Sigmoid colon (tissue), 7 donors: ENCODE data around the gene GAB4. TPM values are rescaled to one million over a fixed set of nuclear protein-coding genes. Genes with fewer than 3 reads are reported as not detected.

Source experiments
- DNase-seq: peaks from one replicate; pipeline ENCODE4 v3.0.0-alpha.2; 2019
- H3K27ac ChIP-seq, 4 donors: fragments of 200-600 bp; sonication (generic); one replicate each; pipeline ENCODE4 v1.5.1; 2016 to 2019; ENCODE audit warnings: mild to moderate bottlenecking in 1 of 4
- H3K27me3 ChIP-seq, 3 donors: fragments of 200-600 bp; sonication (generic); one replicate each; pipeline ENCODE4 v1.5.1; 2019; ENCODE audit warnings: mild to moderate bottlenecking in 1 of 3
- H3K36me3 ChIP-seq, 4 donors: fragments of 200-600 bp; sonication (generic); one replicate each; pipeline ENCODE4 v1.5.1; 2016 to 2019
- H3K4me1 ChIP-seq, 4 donors: fragments of 200-600 bp; sonication (generic); one replicate each; pipeline ENCODE4 v1.5.1; 2017 to 2019
- H3K4me3 ChIP-seq, 4 donors: fragments of 200-600 bp; sonication (generic); one replicate each; pipeline ENCODE4 v1.5.1; 2017 to 2019; ENCODE audit warnings: mild to moderate bottlenecking in 2 of 4, moderate library complexity in 1 of 4
- H3K9me3 ChIP-seq, 4 donors: fragments of 200-600 bp in 3 of 4; sonication (generic) in 3 of 4; one replicate each; pipeline versions ENCODE4 v1.5.1 to v1.6.1; 2013 to 2019
- EP300 ChIP-seq, 4 donors: sonication (generic); formaldehyde crosslinking; IDR thresholded peaks; one replicate each; pipeline ENCODE4 v1.6.1; 2017; ENCODE audit warnings: antibody characterized with exemption in 4 of 4
- POLR2A ChIP-seq, 2 donors: fragments of 450-650 bp; IDR thresholded peaks; one replicate each; pipeline ENCODE4 v1.6.1; 2016; ENCODE audit warnings: antibody characterized with exemption in 2 of 2, mild to moderate bottlenecking in 2 of 2, moderate library complexity in 2 of 2
- POLR2AphosphoS5 ChIP-seq, 4 donors: sonication (generic); formaldehyde crosslinking; IDR thresholded peaks; one replicate each; pipeline ENCODE4 v1.6.1; 2017; ENCODE audit warnings: antibody characterized with exemption in 4 of 4
- WGBS, 2 donors: extraction: QIAGEN DNeasy Blood & Tissue Kit; methylation state at CpG; one replicate each; pipeline ENCODE4 v1.1.7; 2013; 5-methylcytosine and 5-hydroxymethylcytosine counted together
- intact Hi-C: fragments of 100-400 bp; cut with DNase I; formaldehyde crosslinking; loops from one replicate; pipeline ENCODE4 v1.15.1; 2023
- polyA plus RNA-seq, 3 donors: library from polyadenylated mRNA; stranded (reverse); fragments of 200-250 nt; gene quantifications; one replicate each; pipeline ENCODE4 v1.2.3, GENCODE V29; 2013
- total RNA-seq, 4 donors: library from RNA; depleted of rRNA; stranded (reverse); fragments of >200 nt; gene quantifications; one replicate each; pipeline ENCODE4 v1.1.0, GENCODE V29; 2016
- TF ChIP-seq, protein P1 (sequence below), 4 experiments: fragments of 450-650 bp in 3 of 4; fragments of 200-600 bp in 1 of 4; IDR thresholded peaks; one replicate each; pipeline ENCODE4 v1.5.1; 2016 to 2019; ENCODE audit warnings: antibody characterized with exemption in 4 of 4, mild to moderate bottlenecking in 3 of 4, moderate library complexity in 2 of 4
- donor health status: healthy with polysubstance abuse.
- donor health status: Bipolar disorder and iron deficiency.
- donor health status: healthy.

The GAB4 gene
- total and polyA plus RNA-seq, 7 donors = 0.04 to 3.2 TPM; not detected in 5

DNA sequence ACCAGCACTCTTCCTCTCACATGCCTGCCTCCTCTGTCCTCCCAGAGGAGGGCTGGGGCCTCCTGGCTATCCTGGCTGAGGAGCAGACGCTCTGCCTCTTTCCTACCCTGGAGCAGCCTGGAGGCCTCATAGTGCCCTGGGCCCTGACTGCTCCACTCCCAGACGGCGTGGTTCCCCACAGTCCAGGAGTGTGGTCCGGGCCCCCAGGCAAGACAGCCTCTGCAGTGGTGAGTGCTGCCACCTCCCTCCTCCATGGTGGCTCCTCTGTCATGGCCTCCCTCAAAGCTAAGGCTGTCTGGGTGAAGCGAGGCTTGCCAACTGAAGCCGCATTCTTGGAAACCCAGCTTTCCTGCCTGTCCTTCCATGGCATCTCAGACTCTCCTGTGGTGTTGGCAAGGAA, 19.8 kb downstream of the GAB4 start:
- 80 to 81% methylated on average over 6 of the region's 6 CpGs for WGBS, 2 donors
- no peak overlapping the region for H3K4me3 ChIP-seq
- no peaks in the 10 kb centered on the region for H3K36me3 ChIP-seq
- TF ChIP-seq, protein P1, sequence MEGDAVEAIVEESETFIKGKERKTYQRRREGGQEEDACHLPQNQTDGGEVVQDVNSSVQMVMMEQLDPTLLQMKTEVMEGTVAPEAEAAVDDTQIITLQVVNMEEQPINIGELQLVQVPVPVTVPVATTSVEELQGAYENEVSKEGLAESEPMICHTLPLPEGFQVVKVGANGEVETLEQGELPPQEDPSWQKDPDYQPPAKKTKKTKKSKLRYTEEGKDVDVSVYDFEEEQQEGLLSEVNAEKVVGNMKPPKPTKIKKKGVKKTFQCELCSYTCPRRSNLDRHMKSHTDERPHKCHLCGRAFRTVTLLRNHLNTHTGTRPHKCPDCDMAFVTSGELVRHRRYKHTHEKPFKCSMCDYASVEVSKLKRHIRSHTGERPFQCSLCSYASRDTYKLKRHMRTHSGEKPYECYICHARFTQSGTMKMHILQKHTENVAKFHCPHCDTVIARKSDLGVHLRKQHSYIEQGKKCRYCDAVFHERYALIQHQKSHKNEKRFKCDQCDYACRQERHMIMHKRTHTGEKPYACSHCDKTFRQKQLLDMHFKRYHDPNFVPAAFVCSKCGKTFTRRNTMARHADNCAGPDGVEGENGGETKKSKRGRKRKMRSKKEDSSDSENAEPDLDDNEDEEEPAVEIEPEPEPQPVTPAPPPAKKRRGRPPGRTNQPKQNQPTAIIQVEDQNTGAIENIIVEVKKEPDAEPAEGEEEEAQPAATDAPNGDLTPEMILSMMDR (IDR thresholded peaks at IDR 0.05) = no peak
- no peak for TF ChIP-seq EP300 (IDR thresholded peaks at IDR 0.05)
- TF ChIP-seq POLR2A (IDR thresholded peaks at IDR 0.05) = no peak
- TF ChIP-seq POLR2AphosphoS5 (IDR thresholded peaks at IDR 0.05) = no peak
- no peak overlapping the region for H3K27ac ChIP-seq
- no peaks in the 10 kb centered on the region for H3K27me3 ChIP-seq
- intact Hi-C loops = no loop called here
- H3K9me3 ChIP-seq = peaks cover 0 to 6% (median 2%) of the 10 kb centered on the region in 4 donors
- no peaks in the 10 kb centered on the region for H3K4me1 ChIP-seq
- DNase-seq = no peak

DNA sequence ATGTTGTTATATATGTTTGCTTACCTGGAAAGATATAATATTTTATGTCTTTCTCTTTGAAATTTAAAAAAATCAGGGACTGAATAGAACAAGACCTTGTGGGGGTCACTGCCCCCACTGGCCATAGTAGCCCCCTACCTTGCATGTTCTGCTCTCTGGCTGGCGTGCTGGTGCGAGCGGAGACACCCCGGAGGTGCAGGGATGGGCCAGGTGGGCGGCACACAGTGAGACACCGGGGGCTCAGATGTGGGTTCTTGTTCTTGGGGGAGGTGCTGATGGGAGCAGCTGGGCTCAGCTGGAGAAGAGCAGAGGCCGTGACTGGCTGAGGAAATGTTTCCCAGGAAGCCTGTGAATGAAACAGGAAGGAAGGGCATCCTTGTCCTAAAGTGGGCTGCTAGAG, 20.2 kb downstream of the GAB4 start:
- no peak overlapping the region for H3K4me3 ChIP-seq
- TF ChIP-seq POLR2A (IDR thresholded peaks at IDR 0.05) = no peak
- TF ChIP-seq EP300 (IDR thresholded peaks at IDR 0.05) = no peak
- TF ChIP-seq, protein P1 (IDR thresholded peaks at IDR 0.05) = no peak
- TF ChIP-seq POLR2AphosphoS5 (IDR thresholded peaks at IDR 0.05) = no peak
- no peak overlapping the region for H3K27ac ChIP-seq
- H3K9me3 ChIP-seq = peaks cover 0 to 11% (median 5%) of the 10 kb centered on the region in 4 donors
- no peak for DNase-seq
- H3K36me3 ChIP-seq = no peaks in the 10 kb centered on the region
- WGBS, 2 donors = 69 to 78% methylated on average over 7 of the region's 7 CpGs
- intact Hi-C loops = no loop called here
- no peaks in the 10 kb centered on the region for H3K27me3 ChIP-seq
- no peaks in the 10 kb centered on the region for H3K4me1 ChIP-seq

DNA sequence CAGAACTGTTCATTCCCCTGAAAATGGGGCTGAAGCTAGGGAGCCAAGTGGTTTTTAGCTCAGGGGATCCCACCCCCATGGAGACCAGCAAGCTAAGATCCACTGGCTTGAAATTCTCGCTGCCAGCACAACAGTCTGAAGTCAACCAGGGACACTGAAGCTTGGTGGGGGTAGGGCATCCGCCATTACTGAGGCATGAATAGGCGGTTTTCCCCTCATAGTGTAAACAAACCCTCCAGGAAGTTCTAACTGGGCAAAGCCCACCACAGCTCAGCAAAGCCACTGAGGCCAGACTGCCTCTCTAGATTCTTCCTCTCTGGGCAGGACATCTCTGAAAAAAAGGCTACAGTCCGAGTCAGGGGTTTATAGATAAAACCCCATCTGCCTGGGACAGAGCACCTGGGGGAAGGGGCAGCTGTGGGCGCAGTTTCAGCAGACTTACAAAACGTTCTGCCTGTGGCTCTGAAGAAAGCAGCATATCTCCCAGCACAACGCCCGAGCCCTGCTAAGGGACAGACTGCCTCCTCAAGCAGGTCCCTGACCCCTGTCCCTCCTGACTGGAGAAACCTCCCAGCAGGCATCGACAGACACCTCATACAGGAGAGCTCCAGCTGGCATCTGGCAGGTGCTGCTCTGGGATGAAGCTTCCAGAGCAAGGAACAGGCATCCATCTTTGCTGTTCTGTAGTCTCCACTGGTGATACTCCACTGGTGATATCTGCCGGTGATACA, 32.7 kb downstream of the GAB4 start:
- TF ChIP-seq, protein P1 (IDR thresholded peaks at IDR 0.05) = no peak
- TF ChIP-seq POLR2AphosphoS5 (IDR thresholded peaks at IDR 0.05) = no peak
- TF ChIP-seq POLR2A (IDR thresholded peaks at IDR 0.05) = no peak
- TF ChIP-seq EP300 (IDR thresholded peaks at IDR 0.05) = no peak
- Histone ChIP-seq H3K4me3 (no peak overlapping the region), H3K27ac (no peak overlapping the region), H3K27me3 (peaks cover 0 to 6% (median 0%) of the 10 kb centered on the region in 3 donors), H3K36me3 (no peaks in the 10 kb centered on the region), H3K9me3 (no peaks in the 10 kb centered on the region), H3K4me1 (no peaks in the 10 kb centered on the region)
- intact Hi-C loops = no loop called here
- no peak for DNase-seq
- 63 to 70% methylated on average over 10 of the region's 10 CpGs for WGBS, 2 donors

DNA sequence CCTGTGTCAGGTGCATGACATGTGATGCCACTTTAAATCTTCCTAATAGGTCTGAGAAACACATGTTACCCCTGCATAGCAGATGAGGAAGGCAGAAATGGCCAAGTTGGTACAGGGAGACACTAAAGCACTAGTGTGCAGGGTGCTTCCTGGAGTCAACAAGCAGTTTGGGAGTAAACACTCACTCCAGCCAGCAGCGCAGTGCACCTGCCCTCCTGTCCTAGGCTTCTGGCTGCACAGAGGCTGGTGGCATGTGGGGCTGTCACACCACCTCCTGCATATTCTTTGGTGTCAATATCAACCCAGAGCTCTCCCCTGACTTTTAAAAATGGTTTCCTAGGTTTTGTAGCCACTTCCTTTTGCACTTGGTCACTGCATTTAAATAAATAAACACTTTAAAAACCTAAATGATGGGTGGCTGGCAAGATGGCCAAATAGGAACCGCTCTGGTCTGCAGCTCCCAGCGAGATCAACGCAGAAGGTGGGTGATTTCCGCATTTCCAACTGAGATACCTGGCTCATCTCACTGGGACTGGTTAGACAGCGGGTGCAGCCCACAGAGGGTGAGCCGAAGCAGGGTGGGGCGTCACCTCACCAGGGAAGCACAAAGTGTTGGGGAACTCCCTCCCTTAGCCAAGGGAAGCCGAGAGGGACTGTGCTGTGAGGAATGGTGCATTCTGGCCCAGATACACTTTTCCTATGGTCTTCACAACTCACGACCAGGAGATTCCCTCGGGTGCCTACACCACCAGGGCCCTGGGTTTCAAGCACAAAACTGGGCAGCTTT, 33.5 kb downstream of the GAB4 start:
- Histone ChIP-seq H3K4me3 (no peak overlapping the region), H3K36me3 (no peaks in the 10 kb centered on the region), H3K4me1 (no peaks in the 10 kb centered on the region), H3K27ac (no peak overlapping the region), H3K27me3 (peaks cover 0 to 6% (median 0%) of the 10 kb centered on the region in 3 donors), H3K9me3 (no peaks in the 10 kb centered on the region)
- 72 to 76% methylated on average over 11 of the region's 11 CpGs for WGBS, 2 donors
- TF ChIP-seq POLR2A (IDR thresholded peaks at IDR 0.05) (no peak), POLR2AphosphoS5 (IDR thresholded peaks at IDR 0.05) (no peak), EP300 (IDR thresholded peaks at IDR 0.05) (no peak)
- TF ChIP-seq, protein P1 (IDR thresholded peaks at IDR 0.05) = no peak
- DNase-seq = no peak
- intact Hi-C loops = no loop called here
